Liver (tissue), 9 donors: ENCODE measurements around the gene GAMT. TPM values are rescaled to one million over a fixed set of nuclear protein-coding genes. Genes with fewer than 3 reads are reported as not detected.

Experiments used
- DNase-seq: peaks from one replicate; pipeline ENCODE4 v3.0.0-alpha.2; 2017; ENCODE audit warnings: low spot score
- H3K27ac ChIP-seq, 2 donors: one replicate each; pipeline ENCODE4 v1.7.0; 2013; ENCODE audit warnings: inconsistent platforms in 2 of 2, low read length in 2 of 2, control low read depth in 1 of 2, low read depth in 1 of 2, mild to moderate bottlenecking in 1 of 2
- H3K27me3 ChIP-seq, 4 donors: one replicate each; pipeline versions ENCODE4 v1.6.1 to v1.7.0; 2013; ENCODE audit warnings: low read length in 3 of 4, inconsistent platforms in 1 of 4, mild to moderate bottlenecking in 1 of 4, moderate library complexity in 1 of 4; ENCODE audit not compliant: control insufficient read depth in 4 of 4, insufficient read depth in 4 of 4
- H3K36me3 ChIP-seq, 4 donors: one replicate each; pipeline versions ENCODE4 v1.6.1 to v1.7.0; 2013; ENCODE audit warnings: low read length in 3 of 4, mild to moderate bottlenecking in 3 of 4, low read depth in 1 of 4, moderate library complexity in 1 of 4; ENCODE audit not compliant: control insufficient read depth in 4 of 4, insufficient read depth in 3 of 4
- H3K4me1 ChIP-seq, 4 donors: one replicate each; pipeline versions ENCODE4 v1.6.1 to v1.7.0; 2013; ENCODE audit warnings: low read length in 3 of 4, mild to moderate bottlenecking in 3 of 4, moderate library complexity in 1 of 4; ENCODE audit not compliant: control insufficient read depth in 4 of 4, insufficient read depth in 4 of 4
- H3K4me3 ChIP-seq, 3 donors: one replicate each; pipeline versions ENCODE4 v1.6.1 to v1.7.0; 2013; ENCODE audit warnings: low read length in 3 of 3, control low read depth in 1 of 3, low read depth in 1 of 3, mild to moderate bottlenecking in 1 of 3
- H3K9ac ChIP-seq, 2 donors: one replicate each; pipeline ENCODE4 v1.7.0; 2013; ENCODE audit warnings: low read length in 2 of 2, mild to moderate bottlenecking in 2 of 2, moderate library complexity in 2 of 2, control low read depth in 1 of 2, low read depth in 1 of 2
- H3K9me3 ChIP-seq, 4 donors: one replicate each; pipeline versions ENCODE4 v1.6.1 to v1.7.0; 2013; ENCODE audit warnings: low read length in 3 of 4; ENCODE audit not compliant: control insufficient read depth in 4 of 4
- EGR1 ChIP-seq, 2 donors: IDR thresholded peaks; 2 replicates each; pipeline ENCODE4 v1.6.1; 2016 to 2018; ENCODE audit warnings: antibody characterized with exemption in 2 of 2, low read depth in 2 of 2
- FOXA1 ChIP-seq: IDR thresholded peaks from 2 replicates; pipeline ENCODE4 v1.6.1; 2016; ENCODE audit warnings: antibody characterized with exemption
- FOXA2 ChIP-seq: IDR thresholded peaks from 2 replicates; pipeline ENCODE4 v1.6.1; 2016; ENCODE audit warnings: antibody characterized with exemption
- GABPA ChIP-seq, 2 donors: IDR thresholded peaks in 1 of 2; conservative IDR thresholded peaks in 1 of 2; 2 replicates each; pipeline ENCODE4 v1.6.1; 2016; ENCODE audit warnings: antibody characterized with exemption in 2 of 2, mild to moderate bottlenecking in 1 of 2, moderate library complexity in 1 of 2
- HNF4A ChIP-seq, 2 donors: conservative IDR thresholded peaks; 2 replicates each; pipeline ENCODE4 v1.6.1; 2016; ENCODE audit warnings: antibody characterized with exemption in 2 of 2, mild to moderate bottlenecking in 2 of 2
- HNF4G ChIP-seq: IDR thresholded peaks from 2 replicates; pipeline ENCODE4 v1.6.1; 2016; ENCODE audit warnings: antibody characterized with exemption
- JUND ChIP-seq, 2 donors: IDR thresholded peaks; 2 replicates each; pipeline ENCODE4 v1.6.1; 2016; ENCODE audit warnings: antibody characterized with exemption in 2 of 2
- NR2F2 ChIP-seq: IDR thresholded peaks from 2 replicates; pipeline ENCODE4 v1.6.1; 2016; ENCODE audit warnings: antibody characterized with exemption
- RAD21 ChIP-seq, 2 donors: IDR thresholded peaks; 2 replicates each; pipeline ENCODE4 v1.6.1; 2016; ENCODE audit warnings: antibody characterized with exemption in 2 of 2, mild to moderate bottlenecking in 2 of 2
- RXRA ChIP-seq, 2 donors: IDR thresholded peaks; 2 replicates each; pipeline ENCODE4 v1.6.1; 2017 to 2018; ENCODE audit warnings: antibody characterized with exemption in 2 of 2, mild to moderate bottlenecking in 1 of 2
- SP1 ChIP-seq: IDR thresholded peaks from 2 replicates; pipeline ENCODE4 v1.6.1; 2018; ENCODE audit warnings: antibody characterized with exemption, mild to moderate bottlenecking
- TAF1 ChIP-seq: conservative IDR thresholded peaks from 2 replicates; pipeline ENCODE4 v1.6.1; 2016; ENCODE audit warnings: antibody characterized with exemption, mild to moderate bottlenecking
- YY1 ChIP-seq: IDR thresholded peaks from 2 replicates; pipeline ENCODE4 v1.6.1; 2016; ENCODE audit warnings: antibody characterized with exemption, mild to moderate bottlenecking
- WGBS: extraction: QIAGEN DNeasy Blood & Tissue Kit; methylation state at CpG from one replicate; pipeline ENCODE4 v1.1.7; 2013; 5-methylcytosine and 5-hydroxymethylcytosine counted together
- polyA plus RNA-seq, 2 donors: library from polyadenylated mRNA; stranded (reverse) in 1 of 2; unstranded in 1 of 2; fragments of 200-250 nt in 1 of 2; fragments of >200 nt in 1 of 2; fragmentation: Nextera tagmentation in 1 of 2; extraction: Ambion mirVana in 1 of 2; gene quantifications; one replicate each; pipeline versions ENCODE4 v1.2.1 to v1.2.3, GENCODE V29; 2013 to 2015
- total RNA-seq, 2 donors: library from RNA; depleted of rRNA; stranded (reverse); fragments of >200 nt; gene quantifications; one replicate each; pipeline ENCODE4 v1.2.3, GENCODE V29; 2014
- TF ChIP-seq, protein P1 (sequence below): IDR thresholded peaks from 2 replicates; pipeline ENCODE4 v1.6.1; 2016; ENCODE audit warnings: antibody characterized with exemption, mild to moderate bottlenecking
- TF ChIP-seq, protein P2 (sequence below): IDR thresholded peaks from 2 replicates; pipeline ENCODE4 v1.6.1; 2016; ENCODE audit warnings: antibody characterized with exemption
- TF ChIP-seq, protein P3 (sequence below): fragments of 150-350 bp; IDR thresholded peaks from 2 replicates; pipeline ENCODE4 v1.5.1; 2017; ENCODE audit warnings: improper control_type of control experiment, low read depth, low read length; ENCODE audit not compliant: missing input control
- TF ChIP-seq, protein P4 (sequence below): IDR thresholded peaks from 2 replicates; pipeline ENCODE4 v1.6.1; 2016; ENCODE audit warnings: antibody characterized with exemption
- TF ChIP-seq, protein P5 (sequence below): IDR thresholded peaks from 2 replicates; pipeline ENCODE4 v1.6.1; 2016; ENCODE audit warnings: antibody characterized with exemption
- donor health status: healthy.
- donor health status: healthy.
- donor health status: healthy.
- donor health status: healthy.
- donor health status: healthy.

GAMT gene
- total and polyA plus RNA-seq, 4 donors: 76.2 to 394 (median 274) TPM

DNA sequence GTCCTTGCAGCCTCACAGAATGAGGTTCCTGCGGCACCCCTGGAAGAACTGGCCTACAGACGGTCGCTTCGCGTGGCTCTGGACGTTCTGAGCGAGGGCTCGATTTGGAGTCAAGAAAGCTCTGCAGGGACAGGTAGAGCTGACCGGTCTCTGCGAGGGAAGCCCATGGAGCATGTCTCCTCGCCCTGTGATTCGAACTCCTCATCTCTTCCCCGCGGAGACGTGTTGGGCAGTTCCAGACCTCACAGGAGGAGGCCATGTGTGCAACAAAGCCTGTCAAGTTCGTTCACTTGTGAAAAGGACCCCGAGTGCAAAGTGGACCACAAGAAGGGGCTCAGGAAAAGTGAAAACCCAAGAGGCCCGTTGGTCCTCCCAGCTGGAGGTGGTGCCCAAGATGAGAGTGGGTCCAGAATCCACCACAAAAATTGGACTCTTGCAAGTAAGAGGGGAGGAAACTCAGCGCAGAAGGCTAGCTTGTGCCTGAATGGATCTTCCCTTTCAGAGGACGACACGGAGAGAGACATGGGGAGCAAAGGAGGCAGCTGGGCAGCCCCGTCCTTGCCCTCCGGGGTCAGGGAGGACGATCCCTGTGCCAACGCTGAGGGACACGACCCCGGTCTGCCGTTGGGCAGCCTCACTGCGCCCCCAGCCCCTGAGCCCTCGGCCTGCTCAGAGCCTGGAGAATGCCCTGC, 41.1 kb downstream of the GAMT start:
- peak overlapping the region in 1 of 2 donors; percentile 59 for H3K27ac ChIP-seq
- H3K36me3 ChIP-seq: peaks cover 5 to 45% (median 34%) of the 10 kb centered on the region in 4 donors
- H3K9ac ChIP-seq: no peak overlapping the region
- H3K9me3 ChIP-seq: no peaks in the 10 kb centered on the region
- peaks cover 0 to 33% (median 13%) of the 10 kb centered on the region in 4 donors for H3K4me1 ChIP-seq
- H3K4me3 ChIP-seq: no peak overlapping the region
- no peak for DNase-seq
- 84% methylated on average over 30 of the region's 30 CpGs for WGBS
- TF ChIP-seq HNF4A (conservative IDR thresholded peaks at IDR 0.05) (no peak), SP1 (no peak), RAD21 (IDR thresholded peaks at IDR 0.05) (no peak), JUND (IDR thresholded peaks at IDR 0.05) (no peak), HNF4G (no peak), EGR1 (IDR thresholded peaks at IDR 0.05; ENCODE audit: low read depth in 2 of 2) (no peak), GABPA (IDR thresholded peaks at IDR 0.05 in 1 of 2, conservative IDR thresholded peaks at IDR 0.05 in 1 of 2) (no peak), FOXA1 (no peak), NR2F2 (no peak), FOXA2 (no peak), YY1 (no peak), TAF1 (no peak), RXRA (IDR thresholded peaks at IDR 0.05) (no peak)
- TF ChIP-seq, protein P1, sequence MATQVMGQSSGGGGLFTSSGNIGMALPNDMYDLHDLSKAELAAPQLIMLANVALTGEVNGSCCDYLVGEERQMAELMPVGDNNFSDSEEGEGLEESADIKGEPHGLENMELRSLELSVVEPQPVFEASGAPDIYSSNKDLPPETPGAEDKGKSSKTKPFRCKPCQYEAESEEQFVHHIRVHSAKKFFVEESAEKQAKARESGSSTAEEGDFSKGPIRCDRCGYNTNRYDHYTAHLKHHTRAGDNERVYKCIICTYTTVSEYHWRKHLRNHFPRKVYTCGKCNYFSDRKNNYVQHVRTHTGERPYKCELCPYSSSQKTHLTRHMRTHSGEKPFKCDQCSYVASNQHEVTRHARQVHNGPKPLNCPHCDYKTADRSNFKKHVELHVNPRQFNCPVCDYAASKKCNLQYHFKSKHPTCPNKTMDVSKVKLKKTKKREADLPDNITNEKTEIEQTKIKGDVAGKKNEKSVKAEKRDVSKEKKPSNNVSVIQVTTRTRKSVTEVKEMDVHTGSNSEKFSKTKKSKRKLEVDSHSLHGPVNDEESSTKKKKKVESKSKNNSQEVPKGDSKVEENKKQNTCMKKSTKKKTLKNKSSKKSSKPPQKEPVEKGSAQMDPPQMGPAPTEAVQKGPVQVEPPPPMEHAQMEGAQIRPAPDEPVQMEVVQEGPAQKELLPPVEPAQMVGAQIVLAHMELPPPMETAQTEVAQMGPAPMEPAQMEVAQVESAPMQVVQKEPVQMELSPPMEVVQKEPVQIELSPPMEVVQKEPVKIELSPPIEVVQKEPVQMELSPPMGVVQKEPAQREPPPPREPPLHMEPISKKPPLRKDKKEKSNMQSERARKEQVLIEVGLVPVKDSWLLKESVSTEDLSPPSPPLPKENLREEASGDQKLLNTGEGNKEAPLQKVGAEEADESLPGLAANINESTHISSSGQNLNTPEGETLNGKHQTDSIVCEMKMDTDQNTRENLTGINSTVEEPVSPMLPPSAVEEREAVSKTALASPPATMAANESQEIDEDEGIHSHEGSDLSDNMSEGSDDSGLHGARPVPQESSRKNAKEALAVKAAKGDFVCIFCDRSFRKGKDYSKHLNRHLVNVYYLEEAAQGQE: no peak
- TF ChIP-seq, protein P2, sequence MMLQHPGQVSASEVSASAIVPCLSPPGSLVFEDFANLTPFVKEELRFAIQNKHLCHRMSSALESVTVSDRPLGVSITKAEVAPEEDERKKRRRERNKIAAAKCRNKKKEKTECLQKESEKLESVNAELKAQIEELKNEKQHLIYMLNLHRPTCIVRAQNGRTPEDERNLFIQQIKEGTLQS: no peak
- TF ChIP-seq, protein P3, sequence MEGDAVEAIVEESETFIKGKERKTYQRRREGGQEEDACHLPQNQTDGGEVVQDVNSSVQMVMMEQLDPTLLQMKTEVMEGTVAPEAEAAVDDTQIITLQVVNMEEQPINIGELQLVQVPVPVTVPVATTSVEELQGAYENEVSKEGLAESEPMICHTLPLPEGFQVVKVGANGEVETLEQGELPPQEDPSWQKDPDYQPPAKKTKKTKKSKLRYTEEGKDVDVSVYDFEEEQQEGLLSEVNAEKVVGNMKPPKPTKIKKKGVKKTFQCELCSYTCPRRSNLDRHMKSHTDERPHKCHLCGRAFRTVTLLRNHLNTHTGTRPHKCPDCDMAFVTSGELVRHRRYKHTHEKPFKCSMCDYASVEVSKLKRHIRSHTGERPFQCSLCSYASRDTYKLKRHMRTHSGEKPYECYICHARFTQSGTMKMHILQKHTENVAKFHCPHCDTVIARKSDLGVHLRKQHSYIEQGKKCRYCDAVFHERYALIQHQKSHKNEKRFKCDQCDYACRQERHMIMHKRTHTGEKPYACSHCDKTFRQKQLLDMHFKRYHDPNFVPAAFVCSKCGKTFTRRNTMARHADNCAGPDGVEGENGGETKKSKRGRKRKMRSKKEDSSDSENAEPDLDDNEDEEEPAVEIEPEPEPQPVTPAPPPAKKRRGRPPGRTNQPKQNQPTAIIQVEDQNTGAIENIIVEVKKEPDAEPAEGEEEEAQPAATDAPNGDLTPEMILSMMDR: no peak
- TF ChIP-seq, protein P4, sequence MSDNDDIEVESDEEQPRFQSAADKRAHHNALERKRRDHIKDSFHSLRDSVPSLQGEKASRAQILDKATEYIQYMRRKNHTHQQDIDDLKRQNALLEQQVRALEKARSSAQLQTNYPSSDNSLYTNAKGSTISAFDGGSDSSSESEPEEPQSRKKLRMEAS: no peak
- TF ChIP-seq, protein P5, sequence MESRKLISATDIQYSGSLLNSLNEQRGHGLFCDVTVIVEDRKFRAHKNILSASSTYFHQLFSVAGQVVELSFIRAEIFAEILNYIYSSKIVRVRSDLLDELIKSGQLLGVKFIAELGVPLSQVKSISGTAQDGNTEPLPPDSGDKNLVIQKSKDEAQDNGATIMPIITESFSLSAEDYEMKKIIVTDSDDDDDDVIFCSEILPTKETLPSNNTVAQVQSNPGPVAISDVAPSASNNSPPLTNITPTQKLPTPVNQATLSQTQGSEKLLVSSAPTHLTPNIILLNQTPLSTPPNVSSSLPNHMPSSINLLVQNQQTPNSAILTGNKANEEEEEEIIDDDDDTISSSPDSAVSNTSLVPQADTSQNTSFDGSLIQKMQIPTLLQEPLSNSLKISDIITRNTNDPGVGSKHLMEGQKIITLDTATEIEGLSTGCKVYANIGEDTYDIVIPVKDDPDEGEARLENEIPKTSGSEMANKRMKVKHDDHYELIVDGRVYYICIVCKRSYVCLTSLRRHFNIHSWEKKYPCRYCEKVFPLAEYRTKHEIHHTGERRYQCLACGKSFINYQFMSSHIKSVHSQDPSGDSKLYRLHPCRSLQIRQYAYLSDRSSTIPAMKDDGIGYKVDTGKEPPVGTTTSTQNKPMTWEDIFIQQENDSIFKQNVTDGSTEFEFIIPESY: no peak
- H3K27me3 ChIP-seq: no peaks in the 10 kb centered on the region
